Measurements from ENCODE around the gene DMRT2.

DNA sequence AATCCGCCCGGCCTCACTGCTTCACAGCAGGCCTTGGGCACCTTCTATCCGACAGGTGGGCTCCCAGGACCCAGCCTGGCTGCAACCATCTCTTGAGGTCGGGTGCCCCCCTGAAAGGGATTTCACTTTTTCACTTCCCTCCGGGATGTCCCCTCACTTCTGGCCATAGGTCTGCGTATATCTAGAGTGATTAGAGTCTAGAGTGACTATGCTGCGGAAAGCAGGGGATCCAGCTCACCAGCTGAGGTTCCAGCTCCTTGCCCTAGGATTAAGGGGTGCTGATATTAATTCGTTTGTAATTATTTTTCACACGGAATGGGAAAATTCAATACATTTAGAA, 3.1 kb downstream of the DMRT2 start:
- TF ChIP-seq, protein P1, sequence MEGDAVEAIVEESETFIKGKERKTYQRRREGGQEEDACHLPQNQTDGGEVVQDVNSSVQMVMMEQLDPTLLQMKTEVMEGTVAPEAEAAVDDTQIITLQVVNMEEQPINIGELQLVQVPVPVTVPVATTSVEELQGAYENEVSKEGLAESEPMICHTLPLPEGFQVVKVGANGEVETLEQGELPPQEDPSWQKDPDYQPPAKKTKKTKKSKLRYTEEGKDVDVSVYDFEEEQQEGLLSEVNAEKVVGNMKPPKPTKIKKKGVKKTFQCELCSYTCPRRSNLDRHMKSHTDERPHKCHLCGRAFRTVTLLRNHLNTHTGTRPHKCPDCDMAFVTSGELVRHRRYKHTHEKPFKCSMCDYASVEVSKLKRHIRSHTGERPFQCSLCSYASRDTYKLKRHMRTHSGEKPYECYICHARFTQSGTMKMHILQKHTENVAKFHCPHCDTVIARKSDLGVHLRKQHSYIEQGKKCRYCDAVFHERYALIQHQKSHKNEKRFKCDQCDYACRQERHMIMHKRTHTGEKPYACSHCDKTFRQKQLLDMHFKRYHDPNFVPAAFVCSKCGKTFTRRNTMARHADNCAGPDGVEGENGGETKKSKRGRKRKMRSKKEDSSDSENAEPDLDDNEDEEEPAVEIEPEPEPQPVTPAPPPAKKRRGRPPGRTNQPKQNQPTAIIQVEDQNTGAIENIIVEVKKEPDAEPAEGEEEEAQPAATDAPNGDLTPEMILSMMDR (conservative IDR thresholded peaks at IDR 0.05 in 1 of 2, IDR thresholded peaks at IDR 0.05 in 1 of 2; ENCODE audit: extremely low read depth in 1 of 2, insufficient read depth in 1 of 2, low read depth in 1 of 2, low read length in 2 of 2), result no peak
- TF ChIP-seq EZH2 (IDR thresholded peaks at IDR 0.05; ENCODE audit: borderline replicate concordance, low read length), result no peak
